Measurements from ENCODE around the gene FTO.

The FTO gene

DNA sequence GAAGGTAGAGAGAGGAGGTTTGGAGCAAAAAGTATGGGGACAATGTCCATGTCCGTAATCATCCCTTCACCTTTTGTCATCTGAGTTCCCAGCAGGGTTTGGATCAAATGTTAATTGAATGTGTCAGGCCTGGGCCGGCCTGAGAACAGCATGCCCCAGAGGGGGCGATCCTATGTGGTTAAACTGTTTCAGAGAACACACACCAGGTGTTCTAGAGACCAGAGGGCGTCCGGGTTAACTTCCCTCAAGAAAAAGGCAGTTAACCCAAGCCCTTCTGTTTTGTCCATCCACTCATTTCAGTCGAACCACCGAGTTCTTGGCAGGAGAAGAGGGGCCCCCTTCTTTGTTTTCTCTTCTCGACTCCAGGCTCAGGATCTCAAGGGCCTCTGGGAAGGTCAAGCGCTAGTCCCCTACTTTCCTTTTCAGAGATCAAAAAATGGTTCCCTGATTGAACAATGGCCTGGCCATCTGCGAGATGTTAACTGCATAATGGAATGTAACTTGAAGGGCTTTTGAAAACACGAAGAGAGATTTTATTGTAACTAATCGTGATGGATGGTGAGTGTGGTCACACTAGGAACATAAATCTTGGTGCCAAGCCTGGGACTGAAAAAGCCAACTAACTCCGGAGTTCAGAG is 440.1 kb downstream of the FTO start:
- peaks cover 0 to 4% of the 10 kb centered on the region in 2 donors for H3K27me3 Mint-ChIP-seq
- H3K27ac Mint-ChIP-seq = no peak overlapping the region
- no peaks in the 10 kb centered on the region for H3K9me3 Mint-ChIP-seq
- H3K36me3 Mint-ChIP-seq = no peaks in the 10 kb centered on the region
- ATAC-seq (replicated peaks) = no peak
- no peaks in the 10 kb centered on the region for H3K4me1 Mint-ChIP-seq
- DNase-seq = no peak
- H3K4me3 Mint-ChIP-seq = no peak overlapping the region

GRCh38 chr16:54144572-54144947 is 440.6 kb downstream of the FTO start:
- Mint-ChIP-seq H3K4me3 (no peak overlapping the region), H3K9me3 (no peaks in the 10 kb centered on the region), H3K4me1 (no peaks in the 10 kb centered on the region), H3K36me3 (no peaks in the 10 kb centered on the region), H3K27ac (no peak overlapping the region), H3K27me3 (peaks cover 0 to 4% of the 10 kb centered on the region in 2 donors)
- DNase-seq (no peak), ATAC-seq (replicated peaks) (no peak)

- no peak overlapping the region for H3K4me3 Mint-ChIP-seq
- H3K27ac Mint-ChIP-seq = no peak overlapping the region
- H3K9me3 Mint-ChIP-seq = no peaks in the 10 kb centered on the region
- H3K4me1 Mint-ChIP-seq = no peaks in the 10 kb centered on the region
- H3K27me3 Mint-ChIP-seq = peaks cover 0 to 5% of the 10 kb centered on the region in 2 donors
- no peaks in the 10 kb centered on the region for H3K36me3 Mint-ChIP-seq
- DNase-seq (no peak), ATAC-seq (replicated peaks) (no peak)
These were observed 441.9 kb downstream of the FTO start for GRCh38 chr16:54145881-54146280.

GRCh38 chr16:54148974-54149373 is 445.0 kb downstream of the FTO start:
- H3K27ac Mint-ChIP-seq = no peak overlapping the region

GRCh38 chr16:54150861-54151260 is 446.9 kb downstream of the FTO start:
- peaks cover 0 to 3% of the 10 kb centered on the region in 2 donors for H3K27me3 Mint-ChIP-seq
- peaks cover 0 to 6% of the 10 kb centered on the region in 2 donors for H3K9me3 Mint-ChIP-seq
- no peak for DNase-seq
- H3K4me1 Mint-ChIP-seq = no peaks in the 10 kb centered on the region
- peaks cover 0 to 4% of the 10 kb centered on the region in 2 donors for H3K36me3 Mint-ChIP-seq
- no peak overlapping the region for H3K27ac Mint-ChIP-seq
- H3K4me3 Mint-ChIP-seq = no peak overlapping the region
- no peak for ATAC-seq (replicated peaks)

More at GRCh38 chr16:54148974-54149373, 445.0 kb downstream of the FTO start:
- H3K9me3 Mint-ChIP-seq = no peaks in the 10 kb centered on the region
- no peak overlapping the region for H3K4me3 Mint-ChIP-seq
- H3K36me3 Mint-ChIP-seq = no peaks in the 10 kb centered on the region
- no peaks in the 10 kb centered on the region for H3K4me1 Mint-ChIP-seq
- DNase-seq (no peak), ATAC-seq (replicated peaks) (no peak)
- peaks cover 0 to 3% of the 10 kb centered on the region in 2 donors for H3K27me3 Mint-ChIP-seq

GRCh38 chr16:54152362-54153239 is 448.6 kb downstream of the FTO start:
- Mint-ChIP-seq H3K4me1 (no peaks in the 10 kb centered on the region), H3K36me3 (peaks cover 0 to 4% of the 10 kb centered on the region in 2 donors), H3K9me3 (peaks cover 6 to 12% of the 10 kb centered on the region in 2 donors), H3K27ac (no peak overlapping the region), H3K4me3 (no peak overlapping the region), H3K27me3 (peaks cover 0 to 3% of the 10 kb centered on the region in 2 donors)
- DNase-seq (no peak), ATAC-seq (replicated peaks) (no peak)

GRCh38 chr16:54153240-54153934 is 449.4 kb downstream of the FTO start:
- H3K4me1 Mint-ChIP-seq = no peaks in the 10 kb centered on the region
- no peak overlapping the region for H3K4me3 Mint-ChIP-seq
- peaks cover 6 to 12% of the 10 kb centered on the region in 2 donors for H3K9me3 Mint-ChIP-seq

GRCh38 chr16:54156349-54156748 is 452.4 kb downstream of the FTO start:
- Mint-ChIP-seq H3K4me1 (no peaks in the 10 kb centered on the region), H3K27ac (no peak overlapping the region), H3K4me3 (no peak overlapping the region), H3K27me3 (no peaks in the 10 kb centered on the region), H3K9me3 (peaks cover 15% of the 10 kb centered on the region in 2 donors), H3K36me3 (peaks cover 0 to 4% of the 10 kb centered on the region in 2 donors)
- no peak for ATAC-seq (replicated peaks)
- no peak for DNase-seq

More at GRCh38 chr16:54153240-54153934, 449.4 kb downstream of the FTO start:
- peaks cover 0 to 3% of the 10 kb centered on the region in 2 donors for H3K27me3 Mint-ChIP-seq
- ATAC-seq (replicated peaks) (no peak), DNase-seq (no peak)
- H3K36me3 Mint-ChIP-seq = peaks cover 0 to 4% of the 10 kb centered on the region in 2 donors
- no peak overlapping the region for H3K27ac Mint-ChIP-seq

- no peak overlapping the region for H3K27ac Mint-ChIP-seq
- no peaks in the 10 kb centered on the region for H3K4me1 Mint-ChIP-seq
- H3K27me3 Mint-ChIP-seq = peaks cover 0 to 6% of the 10 kb centered on the region in 2 donors
- H3K9me3 Mint-ChIP-seq = peaks cover 15% of the 10 kb centered on the region in 2 donors
- no peak overlapping the region for H3K4me3 Mint-ChIP-seq
- no peak for ATAC-seq (replicated peaks)
- peaks cover 0 to 4% of the 10 kb centered on the region in 2 donors for H3K36me3 Mint-ChIP-seq
- no peak for DNase-seq
These were observed 455.0 kb downstream of the FTO start for GRCh38 chr16:54158986-54159385.

DNA sequence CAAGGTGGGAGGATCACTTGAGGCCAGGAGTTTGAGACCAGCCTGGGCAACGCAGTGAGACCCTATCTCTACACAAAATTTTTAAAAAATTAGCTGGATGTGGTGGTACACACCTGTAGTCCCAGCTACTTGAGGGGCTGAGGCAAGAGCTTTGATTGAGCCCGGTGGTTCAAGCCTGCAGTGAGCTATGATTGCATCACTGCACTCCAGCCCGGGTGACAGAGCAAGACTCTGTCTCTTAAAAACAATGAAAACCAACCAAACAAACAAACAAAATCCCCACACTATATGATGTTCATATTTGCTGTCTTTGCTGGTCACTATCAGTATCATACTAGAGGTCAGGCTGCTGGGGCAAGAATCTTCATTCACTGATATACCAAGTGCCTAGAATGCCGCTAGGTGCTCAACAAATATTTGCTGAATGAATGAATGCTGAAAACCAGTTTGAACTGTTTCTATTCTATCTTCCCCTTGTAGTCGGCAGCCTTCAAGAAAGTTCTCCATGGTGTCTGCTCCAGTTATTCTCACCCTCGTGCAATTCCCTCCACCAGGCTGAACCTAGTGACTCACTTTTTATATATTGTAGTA is 455.6 kb downstream of the FTO start:
- H3K27ac Mint-ChIP-seq = no peak overlapping the region
- ATAC-seq (replicated peaks) (no peak), DNase-seq (no peak)
- H3K27me3 Mint-ChIP-seq = peaks cover 0 to 7% of the 10 kb centered on the region in 2 donors
- H3K4me1 Mint-ChIP-seq = no peaks in the 10 kb centered on the region
- H3K36me3 Mint-ChIP-seq = peaks cover 0 to 4% of the 10 kb centered on the region in 2 donors
- H3K4me3 Mint-ChIP-seq = no peak overlapping the region
- H3K9me3 Mint-ChIP-seq = peaks cover 14 to 15% of the 10 kb centered on the region in 2 donors

- H3K27me3 Mint-ChIP-seq = peaks cover 0 to 7% of the 10 kb centered on the region in 2 donors
These were observed 456.4 kb downstream of the FTO start for GRCh38 chr16:54160252-54160860.

DNA sequence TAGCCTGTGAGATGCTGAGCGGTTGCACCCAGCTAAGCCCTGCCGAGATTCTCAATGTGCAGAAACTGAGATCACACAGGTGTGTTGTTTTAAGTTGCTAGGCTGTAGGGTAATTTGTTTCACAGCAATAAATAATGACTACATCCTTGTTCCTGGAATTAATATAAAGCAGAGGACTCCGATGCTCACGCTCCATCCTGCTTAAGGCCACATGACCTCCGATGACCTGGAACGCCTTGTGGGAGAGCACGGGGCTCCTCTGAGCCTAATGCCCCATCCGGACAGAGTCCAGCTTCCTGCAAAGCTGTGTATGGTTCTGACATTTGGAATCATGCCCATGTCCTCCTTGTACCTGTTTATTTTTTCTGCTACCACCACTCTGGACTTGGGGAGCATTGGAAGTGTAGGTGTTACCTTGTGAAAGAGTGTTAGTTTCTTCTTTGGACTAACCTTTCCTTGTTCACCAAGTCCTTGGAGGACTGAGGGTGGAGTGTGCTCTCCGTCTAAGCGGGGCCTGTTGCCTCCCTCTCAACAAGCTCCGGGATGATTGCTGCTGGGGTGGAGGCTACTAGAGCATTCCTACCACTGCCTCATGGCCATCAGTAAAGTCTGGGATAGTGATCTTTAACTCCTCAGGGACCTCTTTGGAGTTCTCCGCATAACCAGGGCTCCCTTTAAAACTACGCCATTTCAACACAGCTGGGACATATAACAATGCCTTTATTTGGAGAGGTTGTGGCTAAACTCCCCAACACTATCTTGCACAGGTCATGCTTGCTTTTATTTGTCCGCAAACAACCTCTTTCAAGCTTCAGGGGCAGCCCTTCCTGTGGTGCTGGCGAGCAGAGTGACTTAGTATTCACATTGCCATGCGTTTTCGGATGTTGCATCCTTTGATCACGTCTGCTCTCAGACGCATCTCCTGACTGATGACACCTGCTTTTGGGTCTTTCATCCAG is 457.3 kb downstream of the FTO start:
- peaks cover 0 to 7% of the 10 kb centered on the region in 2 donors for H3K27me3 Mint-ChIP-seq
- H3K27ac Mint-ChIP-seq = no peak overlapping the region
- DNase-seq (no peak), ATAC-seq (replicated peaks) (no peak)
- H3K4me1 Mint-ChIP-seq = no peaks in the 10 kb centered on the region
- H3K36me3 Mint-ChIP-seq = no peaks in the 10 kb centered on the region
- peaks cover 9 to 12% of the 10 kb centered on the region in 2 donors for H3K9me3 Mint-ChIP-seq
- H3K4me3 Mint-ChIP-seq = no peak overlapping the region

More at GRCh38 chr16:54160252-54160860, 456.4 kb downstream of the FTO start:
- DNase-seq = no peak
- Mint-ChIP-seq H3K27ac (no peak overlapping the region), H3K36me3 (no peaks in the 10 kb centered on the region), H3K4me1 (no peaks in the 10 kb centered on the region), H3K9me3 (peaks cover 9 to 15% of the 10 kb centered on the region in 2 donors), H3K4me3 (no peak overlapping the region)
- ATAC-seq (replicated peaks) = no peak

Data from stimulated activated naive B cell treated with anti-CD40 and anti-IgM and Interleukin-4, amounts not matched to agents 10 μg/mL and 1 μg/mL and 100 μg/mL, for 72 hours (primary cell).